RWPE2 (cell line): ENCODE data around the gene SCO1.

Source experiments
- ATAC-seq: fragments of 200-7000 bp; cut with Tn5 transposase; 3 replicates; pipeline ENCODE4 v1.9.1; 2021; ENCODE audit warnings: low read depth
- DNase-seq: peaks from one replicate; pipeline ENCODE4 v3.0.0-alpha.2; 2020; ENCODE audit warnings: low spot score
- H3K27ac ChIP-seq: fragments of 450-650 bp; 2 replicates; pipeline ENCODE4 v1.5.1; 2017; ENCODE audit warnings: mild to moderate bottlenecking; ENCODE audit not compliant: poor library complexity, severe bottlenecking
- H3K27me3 ChIP-seq: fragments of 250-450 bp; sonication (Bioruptor Pico); 2 replicates; pipeline ENCODE4 v1.5.1; 2021; ENCODE audit warnings: mild to moderate bottlenecking, moderate library complexity; ENCODE audit not compliant: insufficient read depth, poor library complexity, severe bottlenecking
- H3K36me3 ChIP-seq: fragments of 250-450 bp; sonication (Bioruptor Pico); 2 replicates; pipeline ENCODE4 v1.5.1; 2020; ENCODE audit warnings: low read depth, mild to moderate bottlenecking, moderate library complexity
- H3K4me1 ChIP-seq: fragments of 250-450 bp; sonication (Bioruptor Pico); 2 replicates; pipeline ENCODE4 v1.5.1; 2021; ENCODE audit warnings: mild to moderate bottlenecking, moderate library complexity; ENCODE audit not compliant: insufficient read depth, poor library complexity, severe bottlenecking
- H3K4me3 ChIP-seq: fragments of 250-450 bp; sonication (Bioruptor Pico); 2 replicates; pipeline ENCODE4 v1.5.1; 2021; ENCODE audit warnings: mild to moderate bottlenecking, moderate library complexity; ENCODE audit not compliant: severe bottlenecking
- H3K9me3 ChIP-seq: fragments of 250-450 bp; sonication (Bioruptor Pico); 2 replicates; pipeline ENCODE4 v1.5.1; 2021; ENCODE audit warnings: mild to moderate bottlenecking, moderate library complexity; ENCODE audit not compliant: severe bottlenecking
- CTCF ChIP-seq: fragments of 450-650 bp; IDR thresholded peaks from one replicate; pipeline ENCODE4 v1.5.1; 2017; ENCODE audit warnings: mild to moderate bottlenecking, moderate library complexity; ENCODE audit not compliant: poor library complexity, severe bottlenecking

Gene SCO1

DNA sequence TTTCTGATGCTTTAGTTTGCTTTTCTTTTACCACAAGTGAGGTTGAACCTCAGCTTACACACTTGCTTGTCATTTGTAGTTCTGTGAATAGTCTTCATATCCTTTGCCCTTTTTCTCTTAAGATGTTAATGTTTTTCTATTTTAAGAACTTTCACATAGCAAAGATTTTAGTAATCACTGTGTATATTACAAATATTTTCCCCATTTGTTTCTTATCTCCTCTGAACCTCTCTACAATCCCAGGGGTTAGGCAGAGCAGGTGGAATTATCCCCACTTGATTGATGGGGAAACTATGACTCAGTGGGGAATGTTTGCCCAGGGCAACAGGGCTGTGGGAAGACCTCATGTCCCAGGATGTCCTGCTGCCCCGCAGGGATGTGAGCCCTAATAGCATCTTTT lies 28.6 kb downstream of the SCO1 start:
- H3K36me3 ChIP-seq: no peaks in the 10 kb centered on the region
- H3K4me3 ChIP-seq: no peak overlapping the region
- H3K27ac ChIP-seq: no peak overlapping the region
- DNase-seq (no peak), ATAC-seq (no peak)
- no peak for TF ChIP-seq CTCF
- no peaks in the 10 kb centered on the region for H3K27me3 ChIP-seq
- no peaks in the 10 kb centered on the region for H3K4me1 ChIP-seq
- no peaks in the 10 kb centered on the region for H3K9me3 ChIP-seq

- H3K36me3 ChIP-seq: no peaks in the 10 kb centered on the region
- H3K27ac ChIP-seq: no peak overlapping the region
- no peaks in the 10 kb centered on the region for H3K9me3 ChIP-seq
- no peak for DNase-seq
- ATAC-seq: no peak
- H3K4me3 ChIP-seq: no peak overlapping the region
- no peaks in the 10 kb centered on the region for H3K4me1 ChIP-seq
- no peak for TF ChIP-seq CTCF
- no peaks in the 10 kb centered on the region for H3K27me3 ChIP-seq
Measured at GRCh38 chr17:10666906-10667305, 30.4 kb downstream of the SCO1 start.

DNA sequence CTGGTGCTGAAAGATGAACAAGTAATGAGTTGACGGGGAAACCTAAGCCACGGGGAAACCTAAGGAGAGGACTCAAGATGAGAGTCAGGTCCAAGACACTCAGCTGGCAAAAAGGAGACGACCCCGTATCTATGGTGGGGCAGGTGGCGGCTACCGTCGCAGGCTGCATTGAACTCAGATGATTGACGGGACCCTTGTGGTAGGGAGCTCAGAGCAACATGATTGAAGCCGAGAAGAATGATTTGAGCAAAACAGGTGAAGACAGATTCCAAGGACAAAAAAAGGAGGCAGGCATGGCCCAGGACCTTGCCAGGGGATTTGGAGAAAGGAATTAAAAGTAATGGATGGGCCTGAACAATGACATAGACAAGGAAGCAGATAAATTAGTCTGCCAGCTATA lies 32.8 kb downstream of the SCO1 start:
- no peaks in the 10 kb centered on the region for H3K36me3 ChIP-seq
- no peak for DNase-seq
- no peaks in the 10 kb centered on the region for H3K9me3 ChIP-seq
- H3K4me3 ChIP-seq: no peak overlapping the region
- no peaks in the 10 kb centered on the region for H3K27me3 ChIP-seq
- H3K27ac ChIP-seq: no peak overlapping the region
- no peak for ATAC-seq
- no peak for TF ChIP-seq CTCF
- no peaks in the 10 kb centered on the region for H3K4me1 ChIP-seq

GRCh38 chr17:10663231-10663630 lies 34.1 kb downstream of the SCO1 start:
- Histone ChIP-seq H3K36me3 (no peaks in the 10 kb centered on the region), H3K27me3 (no peaks in the 10 kb centered on the region), H3K4me3 (no peak overlapping the region), H3K27ac (no peak overlapping the region), H3K9me3 (no peaks in the 10 kb centered on the region), H3K4me1 (no peaks in the 10 kb centered on the region)
- no peak for ATAC-seq
- no peak for TF ChIP-seq CTCF
- DNase-seq: no peak

- Histone ChIP-seq H3K27me3 (no peaks in the 10 kb centered on the region), H3K27ac (no peak overlapping the region), H3K4me3 (no peak overlapping the region), H3K4me1 (no peaks in the 10 kb centered on the region), H3K9me3 (no peaks in the 10 kb centered on the region), H3K36me3 (no peaks in the 10 kb centered on the region)
- DNase-seq: no peak
- no peak for ATAC-seq
- no peak for TF ChIP-seq CTCF
Measured at GRCh38 chr17:10661437-10661836, 35.9 kb downstream of the SCO1 start.
